ENCODE data around the gene AGPAT1. TPM values are rescaled to one million over a fixed set of nuclear protein-coding genes. Genes with fewer than 3 reads are reported as not detected.
A peak's percentile ranks its signal among the peaks of the same experiment; 100 is the strongest.

Gene AGPAT1
- total RNA-seq, 2 experiments from 2014 or later: 24.5 to 28.1 TPM

GRCh38 chr6:32181148-32181702, 5.3 kb upstream of the AGPAT1 start:
- CTCF ChIA-PET (ENCODE audit: unreplicated experiment): no interaction called here
- no peaks in the 10 kb centered on the region for H3K9me2 ChIP-seq (ENCODE audit: insufficient read depth, low read length)
- H3K4me3 ChIP-seq (ENCODE audit: low read depth, low read length, poor library complexity, severe bottlenecking): no peak overlapping the region
- no peak overlapping the region for H3K4me2 ChIP-seq (ENCODE audit: low read length)
- no TSS peak for BruUV-seq (replicated peaks)
- H3K27ac ChIP-seq (ENCODE audit: low read depth, low read length, poor library complexity, severe bottlenecking): no peak overlapping the region
- intact Hi-C loops (cut with micrococcal nuclease; ENCODE audit: unreplicated experiment): no loop called here
- H3K4me1 ChIP-seq (ENCODE audit: insufficient read depth, low read length, poor library complexity, severe bottlenecking): peaks cover 31% of the 10 kb centered on the region
- H2AFZ ChIP-seq (ENCODE audit: low read length): no peak overlapping the region
- no peak for DNase-seq (ENCODE audit: low spot score)
- TF ChIP-seq EZH2phosphoT487 (IDR thresholded peaks at IDR 0.05; ENCODE audit: borderline replicate concordance, low read depth, low read length) (no peak), CTCF (conservative IDR thresholded peaks at IDR 0.05; ENCODE audit: low read length) (no peak)
- no peaks in the 10 kb centered on the region for H4K20me1 ChIP-seq (ENCODE audit: insufficient read depth, low read length)
- no peaks in the 10 kb centered on the region; the same call in 1 of the 2 replicates for H3K79me2 ChIP-seq (ENCODE audit: insufficient read depth, low read depth, low read length)
- H3K9me3 ChIP-seq (ENCODE audit: low read length): no peaks in the 10 kb centered on the region
- peaks cover 39% of the 10 kb centered on the region for H3K36me3 ChIP-seq (ENCODE audit: insufficient read depth, low read length)
- POLR2A ChIA-PET: interaction anchor here (1.1 kb wide), 1 partner anchor 12 kb away, joined by 3 read pairs; the partner anchor contains the start of gene GPSM3

- POLR2A ChIA-PET: interaction anchor here (1.2 to 1.8 kb wide), 2 partner anchors 10 to 16 kb away, joined by 5 to 16 read pairs; partner anchors contain the start of gene PBX2
- CTCF ChIA-PET (ENCODE audit: unreplicated experiment): no interaction called here
- Histone ChIP-seq H3K27ac (ENCODE audit: low read depth, low read length, poor library complexity, severe bottlenecking) (no peak overlapping the region), H4K20me1 (ENCODE audit: insufficient read depth, low read length) (no peaks in the 10 kb centered on the region), H2AFZ (ENCODE audit: low read length) (no peak overlapping the region), H3K9me2 (ENCODE audit: insufficient read depth, low read length) (no peaks in the 10 kb centered on the region), H3K4me3 (ENCODE audit: low read depth, low read length, poor library complexity, severe bottlenecking) (peak overlapping the region; percentile 74), H3K4me1 (ENCODE audit: insufficient read depth, low read length, poor library complexity, severe bottlenecking) (peaks cover 31% of the 10 kb centered on the region), H3K79me2 (ENCODE audit: insufficient read depth, low read depth, low read length) (peaks cover 9% of the 10 kb centered on the region; the same call in 1 of the 2 replicates), H3K9me3 (ENCODE audit: low read length) (no peaks in the 10 kb centered on the region), H3K36me3 (ENCODE audit: insufficient read depth, low read length) (peaks cover 34% of the 10 kb centered on the region), H3K4me2 (ENCODE audit: low read length) (peak overlapping the region; percentile 99)
- no peak for DNase-seq (ENCODE audit: low spot score)
- TSS peak; percentile 83 for BruUV-seq (replicated peaks)
- intact Hi-C loops (cut with micrococcal nuclease; ENCODE audit: unreplicated experiment): no loop called here
- TF ChIP-seq CTCF (conservative IDR thresholded peaks at IDR 0.05; ENCODE audit: low read length): no peak
- TF ChIP-seq EZH2phosphoT487 (IDR thresholded peaks at IDR 0.05; ENCODE audit: borderline replicate concordance, low read depth, low read length): no peak
Observed at GRCh38 chr6:32179766-32180405, 4.0 kb upstream of the AGPAT1 start.
